ENCODE measurements around the gene HSD17B3. TPM values are rescaled to one million over a fixed set of nuclear protein-coding genes. Genes with fewer than 3 reads are reported as not detected.
"Not testable (repeated sequence)": the region's sequence is repeated elsewhere in the genome, so short reads cannot be mapped to it uniquely, and the experiment has no call there.

Gene HSD17B3
- total RNA-seq, 1 donor from 2014 or later: 4.5 TPM

DNA sequence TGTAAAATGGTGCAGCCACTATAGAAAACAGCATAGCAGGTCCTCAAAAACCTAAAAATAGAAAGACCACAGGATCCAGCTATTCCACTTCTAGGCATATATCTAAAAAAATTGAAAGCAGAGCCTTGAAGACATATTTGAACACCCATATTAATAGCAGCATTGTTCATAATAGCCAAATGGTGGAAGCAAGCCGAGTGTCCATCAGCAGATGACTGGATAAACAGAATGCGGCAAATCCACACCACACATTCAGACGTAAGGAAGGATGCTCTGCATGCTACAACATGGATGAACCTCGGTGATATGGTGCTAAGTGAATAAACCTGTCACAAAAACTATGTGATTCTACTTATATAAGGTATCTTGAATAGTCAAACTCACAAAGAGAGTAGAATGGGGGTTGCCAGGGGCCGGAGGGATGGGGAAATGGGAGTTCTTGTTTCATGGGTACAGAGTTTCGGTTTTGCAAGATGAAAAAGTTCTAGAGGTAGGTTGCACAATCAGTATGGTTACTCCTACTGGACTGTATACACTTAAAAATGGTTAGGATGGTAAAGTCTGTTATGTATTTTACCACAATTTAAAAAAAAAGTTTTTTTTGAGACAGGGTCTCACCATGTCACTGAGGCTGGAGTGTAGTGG is 17.1 kb upstream of the HSD17B3 start:
- ATAC-seq: no peak
- no peak for DNase-seq (ENCODE audit: low spot score)
- intact Hi-C loops (cut with DNase I): loop anchor here (10.0 kb wide), 1 partner anchor 74 kb away; no protein-coding TSS in a partner anchor

DNA sequence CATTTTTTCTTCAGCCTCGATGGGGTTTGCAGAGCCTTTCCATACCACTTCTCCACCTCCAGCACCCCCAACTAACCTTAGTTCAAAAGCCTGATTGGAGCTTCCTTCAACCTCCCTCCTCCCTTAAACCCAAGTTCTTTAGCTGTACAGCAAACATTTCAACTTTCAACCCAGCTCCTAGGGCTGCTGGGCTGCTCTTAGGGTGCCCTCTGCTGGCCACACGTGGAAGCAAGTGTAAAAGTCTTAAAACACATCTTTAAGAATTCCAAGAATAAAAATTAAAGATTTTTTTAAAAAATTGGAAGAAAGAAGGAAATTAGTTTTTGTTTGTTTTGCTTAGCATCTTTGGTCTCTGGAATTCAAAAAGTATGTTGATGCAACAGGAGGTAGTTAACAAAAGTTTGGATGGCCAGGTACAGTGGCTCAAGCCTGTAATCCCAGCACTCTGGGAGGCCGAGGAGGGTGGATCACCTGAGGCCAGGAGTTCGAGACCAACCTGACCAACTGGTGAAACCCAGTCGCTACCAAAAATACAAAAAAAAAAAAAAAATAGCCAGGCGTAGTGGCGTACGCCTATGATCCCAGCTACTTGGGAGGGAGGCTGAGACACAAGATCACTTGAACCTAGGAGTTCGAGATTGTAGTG is 15.5 kb upstream of the HSD17B3 start:
- ATAC-seq (peak; percentile 87), DNase-seq (ENCODE audit: low spot score) (no peak)
- intact Hi-C loops (cut with DNase I): loop anchor here (10.0 kb wide), 1 partner anchor 73 kb away; no protein-coding TSS in a partner anchor

DNA sequence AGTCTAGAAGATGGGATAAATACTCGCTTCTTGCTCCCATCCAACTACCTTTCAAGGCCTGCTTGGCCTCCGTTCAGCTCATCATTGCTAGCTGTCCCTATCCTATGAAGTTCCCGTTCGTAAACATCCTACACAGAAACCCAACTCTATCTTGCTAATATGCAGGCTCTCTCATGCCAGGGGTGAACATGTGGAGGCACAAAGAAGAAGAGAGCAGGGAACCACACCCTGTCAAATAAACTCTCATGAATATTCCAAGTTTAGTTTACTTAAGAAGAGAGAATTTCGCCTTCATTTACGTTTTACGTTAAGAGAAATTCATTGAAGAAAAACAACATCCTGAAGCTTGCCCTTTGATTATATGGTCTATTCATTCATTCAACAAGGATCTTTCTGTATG is 7.9 kb upstream of the HSD17B3 start:
- DNase-seq (ENCODE audit: low spot score) (no peak), ATAC-seq (no peak)
- intact Hi-C loops (cut with DNase I): loop anchor here (10.0 kb wide), 1 partner anchor 65 kb away; no protein-coding TSS in a partner anchor

DNA sequence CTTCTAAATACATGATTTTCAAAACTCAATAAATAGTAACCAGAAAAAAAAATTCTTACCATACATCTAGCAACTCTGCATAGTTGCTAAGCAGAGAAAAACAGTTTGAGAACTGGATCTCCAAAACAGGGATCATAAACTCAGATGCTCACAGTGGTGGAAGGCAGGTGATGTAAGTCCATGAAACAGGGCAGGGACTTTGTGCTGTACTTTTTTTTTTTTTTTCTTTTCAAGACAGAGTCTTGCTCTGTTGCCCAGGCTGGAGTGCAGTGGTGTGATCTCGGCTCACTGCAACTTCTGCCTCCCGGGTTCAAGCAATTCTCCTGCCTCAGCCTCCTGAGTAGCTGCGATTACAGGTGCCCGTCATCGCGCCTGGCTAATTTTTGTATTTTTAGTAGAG is 5.0 kb upstream of the HSD17B3 start:
- intact Hi-C loops (cut with DNase I); ATAC-seq; DNase-seq (ENCODE audit: low spot score): not testable (repeated sequence)

DNA sequence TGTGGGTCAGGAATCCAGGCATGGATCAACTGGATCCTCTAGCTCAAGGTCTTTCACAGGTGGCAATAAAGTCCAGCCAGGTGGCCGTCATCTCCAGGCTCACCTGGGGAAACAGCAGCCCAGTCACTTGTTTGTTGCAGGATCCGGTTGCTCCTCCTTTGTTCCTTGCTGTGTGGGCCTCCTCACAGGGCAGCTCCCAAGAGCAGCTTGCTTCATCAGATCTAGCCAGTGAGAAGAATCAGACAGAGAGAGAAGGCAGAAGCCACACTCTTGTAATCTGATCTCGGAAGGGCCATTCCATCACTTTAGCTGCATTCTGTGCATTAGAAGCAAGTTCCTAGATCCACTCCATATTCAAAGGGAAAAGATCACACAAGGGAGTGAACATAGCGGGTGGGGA is 3.2 kb upstream of the HSD17B3 start:
- no peak for ATAC-seq
- DNase-seq (ENCODE audit: low spot score): no peak
- intact Hi-C loops (cut with DNase I): no loop called here

DNA sequence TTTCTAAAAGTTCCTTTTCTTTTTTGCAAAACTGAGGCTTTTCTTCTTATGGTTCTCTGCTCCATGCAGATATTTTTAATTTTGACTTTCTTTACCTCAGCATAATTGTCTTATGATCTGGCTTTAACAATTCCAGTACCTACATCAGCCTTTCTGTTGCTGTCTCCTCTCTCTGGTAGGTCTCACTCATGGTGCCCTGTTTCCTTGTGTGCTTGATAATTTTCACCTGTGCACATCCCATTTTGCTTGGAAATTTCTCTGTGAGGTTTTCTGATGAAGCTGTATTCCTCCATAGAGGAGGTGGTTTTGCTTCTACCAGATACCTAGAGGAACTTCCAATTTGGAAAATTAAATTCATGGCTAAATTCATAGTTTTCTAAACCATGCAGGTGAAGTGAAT is 2.3 kb upstream of the HSD17B3 start:
- intact Hi-C loops (cut with DNase I): no loop called here
- no peak for ATAC-seq
- no peak for DNase-seq (ENCODE audit: low spot score)

DNA sequence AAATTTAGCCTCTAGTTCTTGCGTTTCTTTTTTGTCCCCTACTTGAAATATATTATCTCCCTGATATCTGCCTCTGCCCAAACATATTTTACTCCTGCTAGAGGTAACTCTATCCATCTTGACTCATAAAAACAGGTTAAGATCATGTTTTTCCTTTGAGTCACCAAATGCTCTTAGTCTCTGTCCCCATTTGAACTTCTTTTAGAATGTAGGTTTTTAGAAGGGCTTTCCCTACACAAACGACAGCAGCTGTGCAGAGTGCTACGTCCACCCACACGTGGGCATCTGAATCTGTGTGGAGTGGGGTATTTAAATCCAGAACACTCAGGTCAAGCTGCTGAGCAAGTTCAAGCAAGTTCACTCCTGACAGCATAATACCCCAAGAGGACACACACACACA is 2.2 kb downstream of the HSD17B3 start:
- ATAC-seq: no peak
- intact Hi-C loops (cut with DNase I): no loop called here
- no peak for DNase-seq (ENCODE audit: low spot score)

DNA sequence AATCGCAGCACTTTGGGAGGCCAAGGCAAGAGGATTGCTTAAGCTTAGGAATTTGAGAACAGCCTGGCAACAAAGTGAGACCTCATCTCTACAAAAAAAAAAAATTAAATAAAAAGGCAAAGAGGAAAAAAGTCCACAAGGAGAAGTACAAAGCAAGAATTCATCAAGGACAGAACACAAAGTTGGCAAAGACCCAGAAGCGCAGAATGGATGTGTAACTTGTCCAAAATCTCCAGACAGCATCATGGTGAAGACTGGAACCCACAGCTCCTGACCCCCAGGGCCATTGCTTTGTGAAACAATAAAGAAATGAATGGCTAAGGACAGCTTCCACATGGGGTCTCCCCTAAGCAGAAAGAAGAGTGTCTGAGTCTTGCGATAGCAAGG is 7.8 kb downstream of the HSD17B3 start:
- ATAC-seq (no peak), DNase-seq (ENCODE audit: low spot score) (no peak)
- intact Hi-C loops (cut with DNase I): no loop called here

DNA sequence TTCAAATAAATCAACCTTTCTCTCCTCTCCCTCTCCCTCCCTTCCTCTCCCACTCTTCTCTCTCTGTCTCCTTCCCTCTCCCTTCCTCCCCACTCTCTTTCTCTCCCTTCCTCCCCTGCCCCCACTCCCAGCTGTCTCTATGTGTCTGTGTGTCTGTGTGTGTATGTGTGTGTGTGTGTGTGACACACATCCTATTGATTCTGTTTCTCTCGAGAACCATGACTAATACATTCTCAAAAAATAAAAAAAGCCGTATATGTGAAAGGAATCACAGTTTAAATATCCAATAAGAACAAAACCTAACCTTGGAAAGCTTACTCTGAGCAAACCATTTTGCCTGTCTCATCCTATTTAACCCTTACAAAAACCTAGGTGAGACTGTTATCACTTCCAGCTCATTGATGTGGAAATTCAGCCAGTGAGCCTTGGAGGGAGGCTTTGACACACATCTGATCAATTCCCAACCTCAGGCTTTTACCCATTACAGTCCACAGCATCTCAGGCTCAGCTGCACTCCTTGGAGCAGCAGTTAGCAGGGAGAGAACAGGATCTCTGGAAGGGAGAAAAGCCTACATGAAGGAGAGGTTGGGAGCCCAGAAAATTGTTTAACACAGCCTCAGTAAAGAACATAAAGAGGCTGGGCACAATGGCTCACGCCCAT is 8.3 kb downstream of the HSD17B3 start:
- intact Hi-C loops (cut with DNase I): no loop called here
- ATAC-seq (no peak), DNase-seq (ENCODE audit: low spot score) (no peak)

DNA sequence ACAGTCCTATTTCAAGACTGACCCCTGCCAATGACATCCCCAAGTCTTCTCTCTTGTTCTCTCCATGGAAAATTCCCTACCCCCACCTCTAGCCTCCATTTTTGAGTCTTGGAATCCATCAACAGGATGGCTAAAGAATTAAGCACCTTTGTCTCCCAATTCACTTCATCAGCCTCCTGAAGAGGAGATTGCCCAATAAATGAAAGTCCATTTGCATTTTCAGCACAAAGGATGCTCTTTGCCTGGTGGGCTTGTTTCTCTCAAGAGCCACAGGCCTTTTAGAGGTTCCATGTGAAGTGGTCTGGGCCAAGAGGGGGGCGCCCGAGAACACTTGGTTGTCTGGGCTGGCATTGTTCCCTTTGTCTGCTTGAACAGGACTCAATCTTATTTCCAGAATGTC is 12.6 kb downstream of the HSD17B3 start:
- DNase-seq (ENCODE audit: low spot score): no peak
- intact Hi-C loops (cut with DNase I): no loop called here
- no peak for ATAC-seq

DNA sequence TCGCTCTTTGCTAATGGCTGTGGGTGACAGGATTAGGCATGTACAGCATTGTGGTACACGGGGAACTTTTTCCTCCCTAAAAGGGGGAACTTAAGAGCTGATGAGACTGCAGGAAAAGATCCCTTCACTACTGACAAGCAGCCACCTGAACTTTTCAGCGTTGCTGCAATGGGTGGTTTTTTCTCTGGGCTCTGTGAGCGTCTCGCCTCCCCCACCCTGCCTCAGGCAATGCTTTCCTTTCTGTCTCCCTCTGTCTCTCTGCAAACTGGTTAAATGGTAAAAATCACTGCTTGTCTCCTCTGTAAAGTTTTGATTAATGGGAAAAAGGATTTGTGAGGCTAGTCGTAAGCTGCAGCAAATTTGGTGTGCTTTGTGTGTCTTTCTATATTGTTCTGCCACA is 20.3 kb downstream of the HSD17B3 start:
- ATAC-seq (no peak), DNase-seq (ENCODE audit: low spot score) (no peak)
- intact Hi-C loops (cut with DNase I): no loop called here

DNA sequence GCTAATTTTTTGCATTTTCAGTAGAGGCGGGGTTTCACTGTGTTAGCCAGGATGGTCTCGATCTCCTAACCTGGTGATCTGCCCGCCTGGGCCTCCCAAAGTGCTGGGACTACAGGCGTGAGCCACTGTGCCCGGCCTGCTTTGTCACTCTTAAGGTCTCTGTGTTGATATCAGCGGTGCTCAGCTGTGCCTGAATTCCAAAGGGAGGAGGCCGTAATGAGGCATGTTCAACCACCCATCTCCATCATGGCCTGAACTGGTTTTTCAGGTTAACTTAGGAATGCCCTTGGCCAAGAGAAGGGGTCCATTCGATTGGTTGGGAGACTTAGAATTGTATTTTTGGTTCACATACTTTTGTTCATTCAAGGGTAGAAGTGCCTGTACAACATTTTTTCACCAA is 22.0 kb downstream of the HSD17B3 start:
- intact Hi-C loops (cut with DNase I): no loop called here
- no peak for ATAC-seq
- no peak for DNase-seq (ENCODE audit: low spot score)

DNA sequence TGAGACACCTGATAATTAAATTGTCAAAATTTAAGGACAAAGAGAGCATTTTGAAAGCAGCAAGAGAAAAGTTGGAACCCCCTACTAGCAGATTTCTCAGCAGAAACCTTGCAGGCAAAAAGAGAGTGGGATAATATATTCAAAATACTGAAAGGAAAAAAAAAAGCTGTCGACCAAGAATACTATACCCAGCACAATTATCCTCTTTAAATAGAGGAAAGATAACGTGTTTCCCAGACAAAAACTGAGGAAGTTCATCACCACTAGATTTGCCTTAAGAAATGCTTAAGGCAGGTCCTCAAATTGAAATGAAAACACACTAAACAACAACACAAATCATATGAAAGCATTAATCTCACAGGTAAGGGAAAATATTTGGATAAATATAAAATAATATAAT is 27.0 kb downstream of the HSD17B3 start:
- intact Hi-C loops (cut with DNase I): no loop called here

DNA sequence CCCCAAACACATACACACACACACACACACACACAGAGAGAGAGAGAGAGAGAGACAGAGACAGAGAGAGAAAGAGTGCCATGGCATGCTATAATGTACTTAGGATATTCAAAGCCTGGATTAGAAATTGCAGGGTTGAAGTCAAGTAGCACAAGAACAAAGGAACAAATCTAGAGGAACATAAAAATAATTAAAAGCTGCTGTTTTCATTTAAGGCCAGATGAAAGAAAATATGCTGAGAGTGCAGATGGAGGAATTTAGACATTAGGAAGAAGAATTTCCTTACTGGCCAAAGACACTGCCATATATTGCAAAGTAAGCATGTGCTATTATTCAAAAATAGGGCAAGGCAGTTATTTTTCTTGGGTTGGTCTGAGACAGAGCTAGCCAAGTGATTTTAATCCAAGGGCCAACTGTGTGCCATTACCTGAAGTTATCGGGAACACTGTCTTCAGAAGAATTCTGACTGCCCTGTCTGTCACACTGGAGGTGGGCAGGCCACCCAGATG is 31.7 kb downstream of the HSD17B3 start:
- intact Hi-C loops (cut with DNase I): no loop called here
- ATAC-seq: no peak
- no peak for DNase-seq (ENCODE audit: low spot score)

More for the DNA sequence above, 27.0 kb downstream of the HSD17B3 start:
- ATAC-seq (no peak), DNase-seq (ENCODE audit: low spot score) (no peak)

DNA sequence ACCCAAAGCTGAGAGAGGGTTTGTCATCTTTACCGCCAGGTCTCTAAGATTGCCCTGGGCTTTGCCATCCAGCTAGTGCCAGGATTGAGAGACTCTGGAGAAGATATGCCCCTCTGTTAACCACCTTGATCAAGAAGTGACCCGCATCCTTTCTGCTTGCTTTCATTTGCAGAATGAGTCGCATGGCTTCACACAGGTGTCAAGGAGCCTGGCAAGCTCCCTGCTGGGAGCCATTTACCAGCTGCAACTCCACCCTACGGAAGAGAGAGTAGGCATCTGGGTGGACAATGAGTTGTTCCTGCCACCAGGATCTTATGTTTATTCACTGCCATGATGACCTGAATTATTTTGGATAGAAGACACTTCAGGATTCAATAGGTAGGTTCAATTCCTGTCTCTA is 43.0 kb downstream of the HSD17B3 start:
- DNase-seq (ENCODE audit: low spot score) (no peak), ATAC-seq (no peak)
- intact Hi-C loops (cut with DNase I): no loop called here

DNA sequence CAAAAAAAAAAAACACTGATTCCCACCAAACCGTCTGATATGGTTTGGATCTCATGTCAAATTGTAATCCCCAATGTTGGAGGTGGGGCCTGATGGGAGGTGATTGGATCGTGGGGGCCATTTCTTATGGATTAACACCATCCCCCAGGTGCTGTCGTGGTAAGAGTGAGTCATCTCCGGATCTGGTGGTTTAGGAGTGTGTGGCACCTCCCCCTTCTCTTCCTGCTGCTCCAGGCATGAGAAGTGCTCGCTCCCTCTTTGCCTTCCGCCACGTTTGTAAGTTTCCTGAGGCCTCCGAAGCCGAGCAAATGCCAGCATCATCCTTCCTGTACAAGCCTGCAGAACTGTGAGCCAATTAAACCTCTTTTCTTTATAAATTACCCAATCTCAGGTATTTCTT is 45.2 kb downstream of the HSD17B3 start:
- no peak for ATAC-seq
- intact Hi-C loops (cut with DNase I): no loop called here
- no peak for DNase-seq (ENCODE audit: low spot score)

DNA sequence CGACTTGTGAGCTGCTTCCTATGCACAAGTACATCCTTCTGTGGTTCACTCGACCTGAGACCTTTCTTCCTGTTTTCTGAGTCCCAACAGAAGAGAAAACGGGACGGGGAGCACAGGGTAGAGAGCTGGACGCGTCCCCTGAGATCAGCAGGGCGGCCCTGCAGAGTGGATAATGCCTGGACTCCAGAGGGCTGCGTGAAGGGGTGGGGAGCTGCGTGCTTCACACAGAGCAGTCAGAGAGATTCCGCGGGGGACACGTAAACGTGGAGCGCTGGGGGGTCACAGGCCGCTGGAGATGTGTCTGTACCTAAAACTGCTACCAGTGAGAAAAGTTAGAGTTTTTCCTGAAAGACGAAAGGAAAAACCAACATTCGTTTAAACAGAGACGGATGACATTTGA is 46.3 kb downstream of the HSD17B3 start:
- ATAC-seq: no peak
- intact Hi-C loops (cut with DNase I): no loop called here
- DNase-seq (ENCODE audit: low spot score): no peak

DNA sequence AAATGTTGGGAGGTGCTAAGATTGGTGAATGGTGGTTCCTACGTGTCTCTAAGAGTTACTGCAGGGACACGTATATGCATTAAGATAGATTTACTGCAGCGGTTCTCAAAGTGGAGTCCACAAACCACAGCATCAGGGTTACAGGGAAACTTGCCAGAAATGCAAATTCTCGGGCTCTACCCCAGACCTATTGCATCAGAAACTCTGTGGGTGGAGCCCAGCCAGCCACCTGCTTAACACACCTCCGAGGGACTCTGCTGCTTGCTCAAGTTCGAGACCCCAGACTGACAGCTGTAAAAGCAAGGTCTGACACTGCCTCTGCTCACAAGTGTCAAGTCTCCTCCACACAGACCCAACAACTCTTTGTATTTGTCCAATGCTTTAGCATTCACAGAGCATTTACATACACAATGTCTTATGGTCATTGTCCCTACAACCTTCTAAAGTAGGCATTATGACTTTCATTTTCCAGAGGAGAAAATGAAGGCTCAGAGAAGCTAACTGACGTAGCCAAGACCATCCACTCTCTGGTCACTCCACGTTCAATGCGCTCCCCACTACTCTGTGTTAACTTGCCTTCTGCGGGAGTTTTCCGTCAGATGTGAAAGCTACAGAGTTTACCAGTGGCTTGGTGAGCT is 48.8 kb downstream of the HSD17B3 start:
- ATAC-seq (peak; percentile 39), DNase-seq (ENCODE audit: low spot score) (no peak)
- intact Hi-C loops (cut with DNase I): no loop called here

DNA sequence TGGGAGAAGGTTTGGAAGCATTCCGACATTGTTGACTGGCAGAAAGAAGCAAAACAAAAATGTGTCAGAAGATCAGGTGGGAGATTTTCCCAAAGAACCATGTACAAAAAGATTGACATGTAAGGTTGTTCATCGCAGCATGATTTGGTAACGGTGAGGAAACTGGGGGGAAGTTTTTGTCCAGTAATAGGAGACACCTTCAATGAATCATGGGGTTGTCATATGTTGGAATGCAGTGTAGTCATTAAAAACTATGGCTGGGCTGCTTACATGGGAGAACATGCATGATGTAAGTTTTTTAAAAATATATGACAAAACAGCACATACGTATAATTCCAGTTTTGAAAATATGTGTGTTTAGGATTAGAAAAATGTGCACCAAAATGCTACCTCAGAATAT is 50.5 kb downstream of the HSD17B3 start:
- no peak for DNase-seq (ENCODE audit: low spot score)
- no peak for ATAC-seq
- intact Hi-C loops (cut with DNase I): no loop called here

DNA sequence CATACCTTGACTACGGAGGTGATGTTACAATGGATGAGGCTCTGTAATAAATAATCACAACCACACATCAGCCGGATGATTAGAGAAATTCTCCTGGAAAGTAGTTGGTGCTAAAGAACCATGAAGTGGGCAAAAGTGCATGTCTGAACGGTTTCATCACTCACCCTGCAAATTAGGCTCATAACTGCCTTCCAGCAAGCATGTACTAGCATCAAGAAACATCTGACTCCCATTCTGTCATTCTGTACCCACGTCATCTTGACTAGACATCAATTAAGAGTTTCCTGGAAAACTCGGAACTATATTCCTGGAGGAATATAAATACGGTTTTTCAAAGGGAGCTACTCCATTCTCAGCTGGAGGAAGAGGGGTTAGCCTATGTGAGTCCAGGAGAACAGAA is 52.2 kb downstream of the HSD17B3 start:
- DNase-seq (ENCODE audit: low spot score) (no peak), ATAC-seq (no peak)
- intact Hi-C loops (cut with DNase I): loop anchor here (10.0 kb wide), 1 partner anchor 65 kb away; no protein-coding TSS in a partner anchor
